GM12878 (cell line): Measurements from ENCODE around the gene PCDH15. TPM values are rescaled to one million over a fixed set of nuclear protein-coding genes. Genes with fewer than 3 reads are reported as not detected.

Source experiments
- ATAC-seq: fragments of 200-7000 bp; cut with Tn5 transposase; 3 replicates; pipeline ENCODE4 v1.9.1; 2020; ENCODE audit warnings: mild to moderate bottlenecking, moderate library complexity
- BruUV-seq: library from RNA; stranded (reverse); fragments of 400-500 nt; replicated peaks from 2 replicates; lab custom pipeline; 2021; lab: Mats Ljungman, UMichigan
- CTCF ChIA-PET: fragments of 300-600 bp; sonication (Branson Sonifier 250); formaldehyde crosslinking; extraction: SDS; loops from one replicate; lab custom pipeline; 2021; ENCODE audit warnings: inconsistent platforms; lab: Yijun Ruan, JAX
- POLR2A ChIA-PET: fragments of 350-600 bp; formaldehyde crosslinking; extraction: SDS; loops from one replicate; lab custom pipeline; 2021; ENCODE audit warnings: inconsistent platforms; lab: Charles Lee
- RAD21 ChIA-PET: fragments of 300-600 bp; sonication (Branson Sonifier 250); formaldehyde crosslinking; loops from one replicate; lab custom pipeline; 2023; ENCODE audit warnings: antibody characterized with exemption; ENCODE audit not compliant: unreplicated experiment; lab: Charles Lee
- SMC1A ChIA-PET: fragments of 300-600 bp; sonication (Branson Sonifier 250); formaldehyde crosslinking; loops from one replicate; lab custom pipeline; 2023; ENCODE audit not compliant: unreplicated experiment, uncharacterized antibody; lab: Charles Lee
- DNase-seq: peaks from one replicate; pipeline ENCODE4 v3.0.0-alpha.2; 2011; ENCODE audit warnings: low read depth, low spot score
- FAIRE-seq: peaks from 3 replicates; lab custom pipeline; 2011; peaks lifted over from hg19 to GRCh38; lab: Jason Lieb, UNC
- H2AFZ ChIP-seq: 2 replicates; pipeline ENCODE4 v1.6.0; 2011; ENCODE audit warnings: low read depth, low read length, control low read depth; ENCODE audit not compliant: control insufficient read depth
- H3K27ac ChIP-seq: 2 replicates; pipeline ENCODE4 v1.5.1; 2011; ENCODE audit warnings: control low read depth; ENCODE audit not compliant: control insufficient read depth, insufficient read depth
- H3K27me3 ChIP-seq, 2 experiments: replicated peaks in 1 of 2; 2 replicates each; pipeline versions ENCODE4 v1.6.0 to v1.6.1; 2011; ENCODE audit warnings: low read length in 1 of 2; ENCODE audit not compliant: control insufficient read depth in 2 of 2, insufficient read depth in 2 of 2
- H3K36me3 ChIP-seq, 2 experiments: 2 replicates each; pipeline ENCODE4 v1.5.1; 2011; ENCODE audit warnings: low read length in 1 of 2; ENCODE audit not compliant: control insufficient read depth in 2 of 2, insufficient read depth in 2 of 2
- H3K4me1 ChIP-seq: 2 replicates; pipeline ENCODE4 v1.6.1; 2011; ENCODE audit warnings: mild to moderate bottlenecking, low read length, moderate library complexity, mixed read lengths; ENCODE audit not compliant: control insufficient read depth, insufficient read depth
- H3K4me2 ChIP-seq: 2 replicates; pipeline ENCODE4 v1.6.0; 2011; ENCODE audit warnings: control low read depth; ENCODE audit not compliant: control insufficient read depth, insufficient read depth
- H3K4me3 ChIP-seq: fragments of 200-600 bp; sonication (generic); 2 replicates; pipeline ENCODE4 v1.5.1; 2016
- H3K79me2 ChIP-seq: 2 replicates; pipeline ENCODE4 v1.6.0; 2011; ENCODE audit warnings: low read length; ENCODE audit not compliant: control insufficient read depth, insufficient read depth
- H3K9ac ChIP-seq: 2 replicates; pipeline ENCODE4 v1.8.0; 2011; ENCODE audit warnings: low read length, control low read depth, mixed read lengths; ENCODE audit not compliant: control insufficient read depth, insufficient read depth
- H3K9me3 ChIP-seq: replicated peaks from 3 replicates; pipeline ENCODE4 v1.5.1; 2011; ENCODE audit warnings: mild to moderate bottlenecking, low read length; ENCODE audit not compliant: control insufficient read depth, insufficient read depth
- H4K20me1 ChIP-seq: 2 replicates; pipeline ENCODE4 v1.6.0; 2011; ENCODE audit not compliant: control insufficient read depth, insufficient read depth
- CHD1 ChIP-seq: IDR thresholded peaks from 2 replicates; pipeline ENCODE4 v1.6.1; 2012; ENCODE audit warnings: low read depth, low read length, improper control_type of control experiment
- CTCF ChIP-seq, 3 experiments: IDR thresholded peaks in 2 of 3; conservative IDR thresholded peaks in 1 of 3; 2 replicates each; pipeline ENCODE4 v1.5.1; 2011; ENCODE audit warnings: low read depth in 3 of 3, low read length in 3 of 3, mild to moderate bottlenecking in 3 of 3, control low read depth in 2 of 3, moderate library complexity in 2 of 3, inconsistent platforms in 1 of 3, mixed read lengths in 1 of 3; ENCODE audit not compliant: control insufficient read depth in 2 of 3, insufficient read depth in 1 of 3; ENCODE audit errors: extremely low read depth in 1 of 3
- E2F8 ChIP-seq: fragments of 450-650 bp; IDR thresholded peaks from 2 replicates; pipeline ENCODE4 v1.6.1; 2018; ENCODE audit warnings: mild to moderate bottlenecking, low read depth, moderate library complexity; ENCODE audit not compliant: partially characterized antibody
- ESRRA ChIP-seq: IDR thresholded peaks from 2 replicates; pipeline ENCODE4 v1.6.1; 2012; ENCODE audit warnings: mild to moderate bottlenecking, low read length, improper control_type of control experiment
- IKZF2 ChIP-seq, 2 experiments: fragments of 450-650 bp; IDR thresholded peaks; 2 replicates each; pipeline ENCODE4 v1.6.1; 2017; ENCODE audit warnings: mild to moderate bottlenecking in 2 of 2, moderate library complexity in 2 of 2
- KLF5 ChIP-seq: fragments of 450-650 bp; IDR thresholded peaks from 2 replicates; pipeline ENCODE4 v1.6.1; 2014; ENCODE audit warnings: mild to moderate bottlenecking; ENCODE audit not compliant: partially characterized antibody
- NFIC ChIP-seq: IDR thresholded peaks from 2 replicates; pipeline ENCODE4 v1.6.1; 2012; ENCODE audit warnings: low read depth, mild to moderate bottlenecking, inconsistent platforms, low read length, moderate library complexity
- POLR2AphosphoS2 ChIP-seq: IDR thresholded peaks from 2 replicates; pipeline ENCODE4 v1.6.1; 2011; ENCODE audit warnings: low read depth, mild to moderate bottlenecking, low read length, improper control_type of control experiment, moderate library complexity
- POU2F2 ChIP-seq: IDR thresholded peaks from 3 replicates; pipeline ENCODE4 v1.6.1; 2011; ENCODE audit warnings: low read depth, mild to moderate bottlenecking, low read length, borderline replicate concordance
- RUNX3 ChIP-seq: IDR thresholded peaks from 2 replicates; pipeline ENCODE4 v1.6.1; 2012; ENCODE audit warnings: low read length, inconsistent platforms
- SMAD5 ChIP-seq: IDR thresholded peaks from 2 replicates; pipeline ENCODE4 v1.6.1; 2016; ENCODE audit warnings: antibody characterized with exemption, low read depth
- SMC3 ChIP-seq: IDR thresholded peaks from 2 replicates; pipeline ENCODE4 v1.6.1; 2011; ENCODE audit warnings: low read length, improper control_type of control experiment, borderline replicate concordance
- SP1 ChIP-seq: IDR thresholded peaks from one replicate; pipeline ENCODE4 v1.6.1; 2011; ENCODE audit warnings: low read depth, low read length
- YBX1 ChIP-seq: fragments of 450-650 bp; IDR thresholded peaks from 2 replicates; pipeline ENCODE4 v1.6.1; 2016; ENCODE audit warnings: antibody characterized with exemption
- YY1 ChIP-seq: IDR thresholded peaks from 2 replicates; pipeline ENCODE4 v1.6.1; 2011; ENCODE audit warnings: low read depth, mild to moderate bottlenecking, low read length
- ZNF24 ChIP-seq: fragments of 450-650 bp; IDR thresholded peaks from 2 replicates; pipeline ENCODE4 v1.6.1; 2017; ENCODE audit warnings: antibody characterized with exemption, mild to moderate bottlenecking
- WGBS: methylation state at CpG from one replicate; pipeline ENCODE4 v1.1.6; 2016; ENCODE audit warnings: low lambda C conversion rate; ENCODE audit not compliant: insufficient replicate concordance, insufficient coverage; ENCODE audit errors: missing lambda C conversion rate; 5-methylcytosine and 5-hydroxymethylcytosine counted together
- in situ Hi-C: fragments of 300-500 bp; cut with MboI; formaldehyde crosslinking; loops from 9 replicates; pipeline ENCODE4 v1.14.3; 2018; ENCODE audit warnings: mixed read lengths
- intact Hi-C: fragments of 100-400 bp; cut with micrococcal nuclease; formaldehyde crosslinking; loops from one replicate; pipeline ENCODE4 v1.14.2; 2022; ENCODE audit not compliant: unreplicated experiment
- polyA plus RNA-seq, 11 experiments: library from polyadenylated mRNA; depleted of rRNA in 4 of 11; unstranded in 6 of 11; stranded (reverse) in 5 of 11; fragments of >200 nt; fragmentation: Nextera tagmentation in 4 of 11; fragmentation: Illumina TruSeq in 1 of 11; extraction: Ambion mirVana in 4 of 11; extraction: Trizol in 1 of 11; gene quantifications; 1 replicate in 1 of 11; 2 replicates in 10 of 11; pipeline versions ENCODE4 v1.2.1 to v1.2.3, GENCODE V29; 2011 to 2016; ENCODE audit warnings: inconsistent platforms in 2 of 11, missing spikeins in 2 of 11, low read depth in 1 of 11
- total RNA-seq, 4 experiments: library from RNA; depleted of rRNA in 3 of 4; stranded (reverse); fragments of >200 nt in 3 of 4; fragmentation: Illumina TruSeq in 1 of 4; extraction: Trizol in 1 of 4; gene quantifications; 2 replicates each; pipeline versions ENCODE4 v1.2.1 to v1.2.3, GENCODE V29; 2013 to 2021
- TF ChIP-seq, protein P1 (sequence below): IDR thresholded peaks from 2 replicates; pipeline ENCODE4 v1.6.1; 2012; ENCODE audit warnings: improper control_type of control experiment, low read depth, low read length; ENCODE audit not compliant: insufficient replicate concordance

Gene PCDH15
- total and polyA plus RNA-seq, 10 of the 15 experiments (the other 5 are each of a cell fraction or from before 2014, with no cell fraction given), result 0.03 to 0.52 (median 0.07) TPM; not detected in 6

DNA sequence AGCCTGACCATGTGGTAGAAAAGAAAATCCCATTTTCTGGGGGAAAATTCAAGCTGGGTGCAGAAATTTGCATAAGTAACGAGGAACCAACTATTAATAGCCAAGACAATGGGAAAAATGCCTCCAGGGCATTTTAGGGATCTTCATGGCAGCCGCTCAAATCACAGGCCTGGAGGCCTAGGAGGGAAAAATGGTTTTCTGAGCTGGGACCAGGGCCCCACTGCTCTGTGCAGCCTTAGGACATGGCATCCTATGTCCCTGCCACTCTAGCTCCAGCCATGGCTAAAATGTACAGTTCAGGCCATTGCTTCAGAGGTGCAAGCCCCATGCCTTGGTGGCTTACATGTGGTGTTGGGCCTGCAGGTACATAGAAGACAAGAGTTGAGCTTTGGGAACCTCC lies 459.0 kb downstream of the PCDH15 start:
- H2AFZ ChIP-seq, result no peak overlapping the region
- no peak overlapping the region for H3K9ac ChIP-seq
- 0% methylated on average over 2 of the region's 2 CpGs for WGBS
- FAIRE-seq, result no peak
- in situ Hi-C loops (no loop called here), intact Hi-C loops (no loop called here)
- no peak for DNase-seq
- POLR2A ChIA-PET, result interaction anchor here (0.5 kb wide), 1 partner anchor 863 kb away, joined by 3 read pairs; no protein-coding TSS in a partner anchor
- ATAC-seq, result no peak
- H3K4me3 ChIP-seq, result no peak overlapping the region
- RAD21 ChIA-PET, result no interaction called here
- H3K27me3 ChIP-seq, result no peaks in the 10 kb centered on the region
- H3K4me1 ChIP-seq, result no peaks in the 10 kb centered on the region
- no peaks in the 10 kb centered on the region for H3K9me3 ChIP-seq
- no peak overlapping the region for H3K4me2 ChIP-seq
- H3K79me2 ChIP-seq, result no peaks in the 10 kb centered on the region
- CTCF ChIA-PET, result no interaction called here
- no peak overlapping the region for H3K27ac ChIP-seq
- H3K36me3 ChIP-seq, result no peaks in the 10 kb centered on the region
- BruUV-seq, result no TSS peak
- SMC1A ChIA-PET, result no interaction called here
- no peaks in the 10 kb centered on the region for H4K20me1 ChIP-seq
- TF ChIP-seq POLR2AphosphoS2 (no peak), RUNX3 (no peak), POU2F2 (no peak), ESRRA (no peak), CTCF (IDR thresholded peaks at IDR 0.05 in 2 of 3, conservative IDR thresholded peaks at IDR 0.05 in 1 of 3; ENCODE audit: control insufficient read depth in 2 of 3, extremely low read depth in 1 of 3, insufficient read depth in 1 of 3, low read depth in 3 of 3, low read length in 3 of 3) (no peak), YBX1 (no peak), NFIC (no peak), KLF5 (no peak), IKZF2 (IDR thresholded peaks at IDR 0.05) (no peak), SMC3 (no peak), E2F8 (no peak), SP1 (no peak), YY1 (no peak), CHD1 (no peak), SMAD5 (no peak), ZNF24 (no peak)
- TF ChIP-seq, protein P1, sequence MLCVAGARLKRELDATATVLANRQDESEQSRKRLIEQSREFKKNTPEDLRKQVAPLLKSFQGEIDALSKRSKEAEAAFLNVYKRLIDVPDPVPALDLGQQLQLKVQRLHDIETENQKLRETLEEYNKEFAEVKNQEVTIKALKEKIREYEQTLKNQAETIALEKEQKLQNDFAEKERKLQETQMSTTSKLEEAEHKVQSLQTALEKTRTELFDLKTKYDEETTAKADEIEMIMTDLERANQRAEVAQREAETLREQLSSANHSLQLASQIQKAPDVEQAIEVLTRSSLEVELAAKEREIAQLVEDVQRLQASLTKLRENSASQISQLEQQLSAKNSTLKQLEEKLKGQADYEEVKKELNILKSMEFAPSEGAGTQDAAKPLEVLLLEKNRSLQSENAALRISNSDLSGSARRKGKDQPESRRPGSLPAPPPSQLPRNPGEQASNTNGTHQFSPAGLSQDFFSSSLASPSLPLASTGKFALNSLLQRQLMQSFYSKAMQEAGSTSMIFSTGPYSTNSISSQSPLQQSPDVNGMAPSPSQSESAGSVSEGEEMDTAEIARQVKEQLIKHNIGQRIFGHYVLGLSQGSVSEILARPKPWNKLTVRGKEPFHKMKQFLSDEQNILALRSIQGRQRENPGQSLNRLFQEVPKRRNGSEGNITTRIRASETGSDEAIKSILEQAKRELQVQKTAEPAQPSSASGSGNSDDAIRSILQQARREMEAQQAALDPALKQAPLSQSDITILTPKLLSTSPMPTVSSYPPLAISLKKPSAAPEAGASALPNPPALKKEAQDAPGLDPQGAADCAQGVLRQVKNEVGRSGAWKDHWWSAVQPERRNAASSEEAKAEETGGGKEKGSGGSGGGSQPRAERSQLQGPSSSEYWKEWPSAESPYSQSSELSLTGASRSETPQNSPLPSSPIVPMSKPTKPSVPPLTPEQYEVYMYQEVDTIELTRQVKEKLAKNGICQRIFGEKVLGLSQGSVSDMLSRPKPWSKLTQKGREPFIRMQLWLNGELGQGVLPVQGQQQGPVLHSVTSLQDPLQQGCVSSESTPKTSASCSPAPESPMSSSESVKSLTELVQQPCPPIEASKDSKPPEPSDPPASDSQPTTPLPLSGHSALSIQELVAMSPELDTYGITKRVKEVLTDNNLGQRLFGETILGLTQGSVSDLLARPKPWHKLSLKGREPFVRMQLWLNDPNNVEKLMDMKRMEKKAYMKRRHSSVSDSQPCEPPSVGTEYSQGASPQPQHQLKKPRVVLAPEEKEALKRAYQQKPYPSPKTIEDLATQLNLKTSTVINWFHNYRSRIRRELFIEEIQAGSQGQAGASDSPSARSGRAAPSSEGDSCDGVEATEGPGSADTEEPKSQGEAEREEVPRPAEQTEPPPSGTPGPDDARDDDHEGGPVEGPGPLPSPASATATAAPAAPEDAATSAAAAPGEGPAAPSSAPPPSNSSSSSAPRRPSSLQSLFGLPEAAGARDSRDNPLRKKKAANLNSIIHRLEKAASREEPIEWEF, result no peak
